Ureter (tissue), 1 donor: Measurements from ENCODE around the gene BNC2. TPM values are rescaled to one million over a fixed set of nuclear protein-coding genes. Genes with fewer than 3 reads are reported as not detected.
"Not testable (repeated sequence)": the region's sequence is repeated elsewhere in the genome, so short reads cannot be mapped to it uniquely, and the experiment has no call there.

Experiments used
- DNase-seq: peaks from one replicate; pipeline ENCODE4 v3.0.0-alpha.2; 2020; ENCODE audit warnings: low spot score
- total RNA-seq: library from RNA; stranded (reverse); gene quantifications from one replicate; pipeline ENCODE4 v1.2.4, GENCODE V29; 2023
- donor health status: DM: yes; HTN: yes; CAD: no.

BNC2 gene
- total RNA-seq, 1 donor from 2014 or later: 21.5 TPM

DNA sequence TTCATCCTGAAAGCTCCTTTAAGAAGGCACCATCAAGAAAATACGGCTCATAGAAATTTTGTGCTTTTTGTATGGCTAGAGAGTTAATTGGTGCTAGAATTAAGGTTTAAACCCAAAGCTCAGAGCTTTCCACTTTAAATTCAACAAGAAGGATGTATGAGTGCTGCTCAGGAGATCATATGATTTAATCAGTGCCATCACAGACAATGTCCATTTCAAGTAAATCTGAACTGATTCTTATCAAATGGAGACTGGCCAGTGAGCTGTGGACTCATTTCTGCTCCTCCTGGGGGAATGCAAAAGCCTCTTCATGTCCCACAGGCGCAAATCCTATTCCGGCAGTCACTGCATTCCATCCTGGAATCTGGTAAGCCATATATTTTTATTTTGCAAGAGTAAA lies 327.2 kb downstream of the BNC2 start:
- DNase-seq: no peak

DNA sequence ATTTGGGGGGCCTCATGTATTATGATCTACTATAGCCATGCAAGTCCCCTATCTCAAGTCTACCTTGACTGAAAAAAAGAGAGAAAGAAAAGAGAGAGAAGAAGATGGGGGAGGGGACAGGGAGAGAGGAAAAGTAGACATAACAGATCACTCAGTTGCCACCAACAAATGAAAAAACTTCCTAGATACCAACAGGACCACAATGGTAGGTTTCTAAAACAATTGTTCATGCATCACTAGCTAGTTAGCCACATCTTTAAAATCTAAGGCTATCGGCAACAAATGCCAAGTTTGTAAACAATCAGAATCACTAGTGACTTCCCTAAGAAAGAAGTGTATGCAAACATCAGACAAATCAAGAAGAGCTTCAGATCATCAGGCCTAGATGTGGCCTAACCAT lies 328.2 kb downstream of the BNC2 start:
- no peak for DNase-seq

DNA sequence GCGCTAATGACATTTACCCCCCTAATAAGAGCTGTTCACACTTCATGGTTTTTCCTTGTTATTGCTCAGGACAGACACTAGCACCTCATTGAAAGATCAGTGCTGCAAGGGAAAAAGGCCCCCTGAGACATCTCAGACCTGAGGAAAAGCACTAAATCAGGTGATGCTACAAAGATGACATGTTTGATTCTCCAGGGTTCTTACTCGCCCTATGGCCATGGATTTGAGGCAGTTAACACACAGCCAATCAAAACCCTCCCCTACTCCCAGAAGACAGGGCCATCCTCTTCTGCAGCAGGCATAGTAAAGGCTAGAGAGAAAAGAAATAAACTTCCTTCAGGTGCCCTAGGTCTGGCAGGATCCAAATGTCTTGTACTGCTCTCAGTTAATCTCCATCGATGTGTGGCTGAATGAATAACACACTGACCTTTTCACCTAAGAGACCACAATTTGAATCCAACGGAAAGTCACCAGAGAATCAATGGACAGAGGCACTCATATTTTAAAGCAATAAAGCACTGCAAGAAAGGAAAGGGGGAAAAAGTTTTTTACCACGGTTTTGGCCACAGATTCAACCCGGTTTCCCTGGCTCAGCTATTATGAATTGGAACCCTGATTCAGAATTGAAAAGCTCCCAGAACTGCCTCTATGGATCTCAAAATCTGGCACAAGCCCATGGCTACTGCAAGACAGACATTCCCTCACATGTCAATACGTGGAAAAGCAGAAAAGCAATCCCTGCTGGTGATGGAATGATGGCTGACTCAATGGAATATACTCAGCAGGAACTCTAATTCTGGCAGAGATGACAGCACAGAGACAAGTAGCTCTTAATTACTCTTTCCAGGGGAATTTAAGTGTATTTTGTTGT lies 329.5 kb downstream of the BNC2 start:
- DNase-seq: no peak

DNA sequence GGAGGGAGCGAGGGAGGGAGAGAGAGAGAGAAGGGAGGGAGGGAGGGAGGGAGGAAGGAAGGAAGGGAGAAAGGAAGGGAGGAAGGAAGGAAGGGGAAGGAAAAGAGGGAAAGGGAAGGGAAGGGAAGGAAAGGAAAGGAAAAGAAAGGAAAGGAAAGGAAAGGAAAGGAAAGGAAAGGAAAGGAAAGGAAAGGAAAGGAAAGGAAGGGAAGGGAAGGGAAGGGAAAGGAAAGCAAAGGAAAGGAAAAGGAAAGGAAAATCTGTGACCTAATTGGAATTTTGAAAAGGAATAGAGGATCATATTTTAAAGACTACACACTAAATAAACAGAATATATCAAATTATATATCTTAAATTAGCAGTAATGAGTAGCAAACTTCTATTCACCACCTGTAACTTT lies 330.8 kb downstream of the BNC2 start:
- DNase-seq: not testable (repeated sequence)

DNA sequence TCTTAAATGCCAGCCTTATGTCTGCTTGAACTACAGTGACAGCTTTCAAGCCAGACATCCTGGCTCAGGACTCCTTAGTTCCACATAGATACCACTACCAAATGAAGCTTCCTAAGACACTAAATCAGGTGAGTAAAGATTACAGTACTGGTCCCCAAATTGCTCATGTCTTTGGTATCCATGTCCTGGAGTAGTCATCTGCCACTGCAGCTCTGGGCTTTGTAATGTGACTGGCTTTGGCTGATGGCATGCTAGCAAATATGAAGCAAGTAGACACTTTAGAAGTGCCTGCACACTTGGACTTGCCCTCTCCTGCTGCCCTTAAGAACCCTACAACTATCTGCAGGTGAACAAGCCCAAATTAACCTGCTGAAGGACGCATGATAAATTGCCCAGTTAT lies 334.9 kb downstream of the BNC2 start:
- DNase-seq: no peak

DNA sequence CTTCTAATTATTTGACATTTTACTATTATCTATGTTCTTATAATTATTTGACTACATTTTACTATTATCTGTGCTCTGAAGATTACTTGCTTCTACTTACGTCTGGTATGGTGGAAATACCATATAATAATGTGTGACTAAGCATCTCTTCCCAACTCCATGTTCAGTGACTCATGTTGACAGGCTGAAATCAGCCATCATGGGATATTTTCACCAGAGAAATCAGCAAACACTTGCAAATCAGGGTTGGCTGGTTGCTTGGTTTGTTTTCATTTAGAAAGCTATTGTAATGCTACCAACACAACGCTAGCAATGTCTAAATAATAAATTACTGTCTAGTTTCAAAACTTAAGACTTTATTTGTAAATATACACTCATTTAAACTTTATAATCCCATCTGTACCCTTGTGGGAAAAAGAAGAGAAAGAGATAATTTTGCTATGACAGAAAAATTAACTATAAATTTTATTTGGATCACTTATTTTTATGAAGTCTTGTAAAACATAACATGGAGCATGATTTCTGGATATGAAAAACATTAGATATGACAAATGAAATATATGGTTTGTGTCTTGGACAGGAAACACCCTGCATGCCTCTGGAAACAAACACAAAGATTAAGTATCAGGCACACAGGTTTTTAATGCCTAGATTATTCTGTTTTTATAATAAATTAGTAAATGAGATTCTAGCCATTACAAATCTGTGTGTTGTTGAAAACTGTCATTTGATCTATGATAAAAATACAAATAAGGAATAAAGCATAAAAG lies 337.6 kb downstream of the BNC2 start:
- no peak for DNase-seq

DNA sequence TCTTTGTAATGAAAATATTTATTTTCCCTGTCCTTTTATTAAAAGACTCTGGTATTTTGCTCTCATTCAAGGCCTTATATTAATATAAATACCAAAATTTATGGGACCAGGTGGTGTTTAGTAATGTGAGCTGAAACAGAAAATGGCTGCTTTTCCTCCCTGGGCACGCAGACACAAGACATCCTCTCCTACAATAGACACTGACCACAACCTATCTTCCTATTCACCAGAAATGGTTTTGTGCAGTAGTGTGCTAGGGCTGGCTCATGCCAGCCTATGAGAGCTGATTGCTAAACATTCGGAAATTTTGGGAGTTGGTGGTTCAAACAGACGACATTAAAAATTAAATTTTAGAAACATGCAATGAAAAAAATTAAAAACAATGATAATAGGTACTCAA lies 338.2 kb downstream of the BNC2 start:
- no peak for DNase-seq

DNA sequence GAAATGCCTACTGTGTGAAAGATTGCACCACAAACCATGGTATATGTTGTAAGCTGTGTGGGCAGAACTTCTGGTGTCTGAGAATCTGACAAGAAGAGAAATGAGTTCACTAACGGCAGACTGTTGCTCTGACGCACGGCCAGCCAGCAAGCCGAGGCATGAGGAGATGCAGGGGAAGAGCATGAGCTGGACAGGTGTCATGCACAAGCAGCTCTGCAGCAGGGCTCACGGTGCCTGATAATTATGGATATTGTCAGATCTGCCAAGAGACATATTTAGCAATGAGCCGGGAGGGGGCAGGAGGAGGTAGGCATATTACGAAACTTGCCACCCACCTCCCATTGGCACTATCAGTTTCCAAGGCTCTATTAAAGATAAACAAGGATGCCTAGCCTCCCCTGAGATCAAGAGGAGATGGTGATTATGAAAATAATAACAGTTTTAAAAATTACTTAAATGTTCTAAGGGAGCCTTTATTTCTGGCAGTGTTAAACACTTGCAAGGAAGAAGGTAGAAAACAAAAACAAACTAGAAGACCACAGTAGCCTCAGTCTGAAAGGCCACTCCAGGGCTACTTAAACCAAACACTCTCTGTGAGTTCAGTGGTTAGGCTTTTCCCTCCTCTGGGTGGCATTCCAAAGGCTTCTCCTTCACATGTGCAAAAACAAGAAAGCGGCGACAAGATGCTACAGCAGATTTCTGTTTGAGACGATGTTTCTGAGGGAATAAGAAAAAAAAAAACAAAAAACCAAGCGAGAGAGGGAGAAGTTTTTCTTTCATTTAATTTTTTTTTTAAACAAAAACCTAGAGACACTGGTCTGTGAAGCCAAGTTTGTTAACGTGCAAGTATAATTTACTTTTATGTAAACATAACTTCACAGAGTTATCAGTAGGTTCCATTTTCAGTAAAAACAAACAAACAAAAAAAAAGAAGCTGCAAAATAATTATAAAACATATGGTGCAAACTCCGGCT lies 339.5 kb downstream of the BNC2 start:
- no peak for DNase-seq

DNA sequence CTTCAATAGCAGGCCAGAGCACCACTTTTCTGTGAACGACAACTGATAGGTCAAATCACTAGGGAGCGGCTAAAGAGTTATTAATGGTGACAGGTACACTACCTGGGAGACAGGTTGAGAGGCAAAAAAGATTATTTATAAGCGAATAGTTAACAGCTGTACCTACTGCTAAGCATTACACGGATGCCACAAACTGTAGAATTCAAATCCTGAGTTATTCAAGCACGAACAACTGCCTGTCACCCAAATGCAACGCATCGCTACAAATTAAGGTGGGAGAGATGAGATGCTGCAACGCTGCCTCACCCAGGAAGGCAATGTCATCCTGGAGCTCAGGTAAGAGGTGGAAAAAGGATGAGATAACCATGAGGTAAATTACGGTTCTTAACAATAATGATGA lies 342.9 kb downstream of the BNC2 start:
- DNase-seq: no peak

DNA sequence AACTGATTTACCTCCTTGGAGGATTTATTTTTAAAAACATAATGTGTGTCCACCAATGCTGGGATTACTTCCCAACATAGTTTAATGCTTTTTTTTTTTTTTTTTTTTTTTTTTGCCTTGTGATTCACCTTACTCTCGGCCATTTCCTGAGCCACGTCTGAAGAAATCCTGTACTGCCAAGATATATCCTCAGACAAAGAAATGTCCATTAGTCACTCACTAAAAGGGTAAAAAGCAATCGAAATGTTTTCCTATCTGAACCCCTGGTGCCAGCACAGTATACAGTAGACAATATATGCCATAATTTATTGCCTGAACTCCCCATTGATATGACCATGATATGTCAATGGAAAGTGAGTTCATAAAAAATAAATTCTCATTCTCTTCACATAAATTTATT lies 344.1 kb downstream of the BNC2 start:
- DNase-seq: no peak

DNA sequence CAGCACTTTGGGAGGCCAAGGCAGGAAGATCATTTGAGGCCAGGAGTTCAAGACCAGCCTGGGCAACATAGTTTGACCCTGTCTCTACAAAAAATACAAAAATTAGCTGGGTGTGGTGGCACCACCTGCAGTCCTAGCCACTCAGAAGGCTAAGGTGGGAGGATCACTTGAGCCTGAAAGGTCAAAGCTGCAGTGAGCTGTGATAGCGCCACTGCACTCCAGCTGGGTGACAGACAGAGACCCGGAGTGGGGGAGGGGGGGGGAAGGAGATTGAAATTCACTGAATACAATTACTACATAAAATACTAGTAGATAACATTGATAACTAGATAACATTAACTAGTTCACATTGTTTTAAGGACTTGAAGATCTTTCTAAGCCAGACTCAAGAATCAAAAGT lies 345.6 kb downstream of the BNC2 start:
- no peak for DNase-seq

DNA sequence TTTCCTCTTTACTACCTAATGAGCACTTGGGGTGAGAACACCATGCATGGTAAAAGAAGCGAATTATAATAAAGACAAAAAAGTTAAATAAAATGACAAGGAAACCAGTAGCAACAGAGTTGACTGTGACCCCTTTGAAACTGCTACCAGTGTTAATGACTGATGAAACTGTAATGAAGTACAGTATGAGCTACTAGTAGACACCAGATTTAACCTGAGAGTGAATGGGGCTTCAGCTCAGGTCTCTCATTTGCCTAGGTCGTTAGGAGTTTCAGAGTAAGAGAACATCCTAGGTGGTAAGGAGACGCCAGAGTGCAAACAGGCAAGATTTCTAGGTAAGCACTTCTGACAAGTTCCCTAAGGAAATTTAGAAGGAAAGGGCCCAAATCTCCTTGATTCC lies 346.4 kb downstream of the BNC2 start:
- no peak for DNase-seq

DNA sequence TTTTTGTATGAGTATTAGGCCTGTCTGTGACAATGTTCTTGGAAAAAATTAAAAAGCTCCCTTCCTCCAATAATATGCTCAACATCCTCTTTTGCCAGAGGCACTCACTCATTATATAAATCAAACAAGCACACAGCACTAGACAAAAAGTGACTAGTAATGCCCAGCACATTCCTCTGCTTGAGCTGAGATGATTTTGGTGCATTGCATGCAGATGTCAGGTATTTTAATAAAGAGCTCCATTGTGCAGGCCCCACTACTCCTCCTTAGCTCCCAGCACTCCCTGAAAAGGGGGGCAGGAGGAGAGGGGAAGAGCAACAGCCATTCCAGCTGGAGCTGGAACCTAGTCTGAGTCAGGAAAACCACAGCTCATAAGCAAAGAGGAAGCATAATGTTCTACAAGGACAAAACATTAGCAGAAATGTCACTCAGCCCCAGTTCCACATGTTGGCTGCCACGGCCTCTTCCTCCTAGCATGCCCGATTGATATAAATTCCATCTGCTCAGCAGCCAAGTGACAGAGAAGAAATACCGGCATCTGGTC lies 348.5 kb downstream of the BNC2 start:
- DNase-seq: no peak

DNA sequence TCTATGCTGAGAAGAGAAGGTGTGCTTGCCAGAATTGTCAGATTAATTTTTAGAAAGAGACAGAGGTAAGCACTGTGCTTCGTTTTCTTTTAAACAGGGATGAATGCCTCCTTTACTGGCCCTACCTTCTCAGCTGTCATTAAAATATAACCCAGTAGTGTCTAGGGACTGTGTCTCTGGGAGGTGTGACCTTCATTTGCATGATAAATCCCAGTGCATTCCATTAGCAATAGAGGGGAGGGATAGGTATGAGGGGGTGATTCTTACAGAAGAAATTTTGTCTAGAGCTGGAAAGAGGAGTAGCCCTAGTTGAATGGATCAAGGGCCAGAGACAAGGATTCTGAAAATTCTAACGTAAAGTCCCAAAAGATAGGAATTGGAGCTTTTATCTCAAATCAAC lies 351.5 kb downstream of the BNC2 start:
- no peak for DNase-seq

DNA sequence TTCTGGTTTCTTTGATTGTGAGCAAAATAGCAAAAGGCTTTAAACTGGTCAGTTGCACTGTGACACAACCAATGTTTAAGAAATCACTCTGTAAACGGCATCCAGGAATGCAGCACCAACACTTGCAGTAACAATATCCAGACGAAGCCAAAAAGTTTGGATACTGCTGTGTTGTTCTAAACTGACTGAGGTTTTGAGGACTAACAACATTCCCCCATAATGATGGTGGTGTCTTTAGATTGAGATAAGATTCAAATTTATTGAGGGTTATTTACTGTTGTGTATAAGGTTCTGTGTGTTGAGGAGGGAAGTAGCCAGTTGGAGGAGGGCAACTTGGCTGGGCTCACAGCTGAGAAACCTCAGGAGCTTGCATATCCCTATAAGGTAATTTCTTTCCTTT lies 353.6 kb downstream of the BNC2 start:
- DNase-seq: no peak

DNA sequence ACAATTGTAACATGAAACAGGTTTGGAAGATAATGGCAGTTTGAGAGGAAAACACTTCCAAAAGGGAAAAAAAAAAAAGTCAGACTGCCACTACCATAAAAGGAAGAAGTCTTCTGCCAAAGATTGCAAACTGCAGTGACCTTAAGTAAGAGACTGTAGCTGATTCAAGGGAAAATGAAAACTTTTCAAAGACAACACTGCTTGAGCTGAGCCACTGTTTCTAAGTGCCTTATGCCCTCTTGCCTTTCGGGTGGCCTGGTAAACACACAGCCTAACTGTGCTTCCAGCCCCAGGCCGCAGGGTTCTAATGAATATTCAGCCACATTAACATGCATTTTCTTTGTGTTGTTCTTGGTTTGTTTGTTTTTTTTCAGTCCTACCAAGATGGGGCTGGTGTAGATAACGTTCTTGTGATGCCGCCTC lies 354.6 kb downstream of the BNC2 start:
- DNase-seq: no peak

DNA sequence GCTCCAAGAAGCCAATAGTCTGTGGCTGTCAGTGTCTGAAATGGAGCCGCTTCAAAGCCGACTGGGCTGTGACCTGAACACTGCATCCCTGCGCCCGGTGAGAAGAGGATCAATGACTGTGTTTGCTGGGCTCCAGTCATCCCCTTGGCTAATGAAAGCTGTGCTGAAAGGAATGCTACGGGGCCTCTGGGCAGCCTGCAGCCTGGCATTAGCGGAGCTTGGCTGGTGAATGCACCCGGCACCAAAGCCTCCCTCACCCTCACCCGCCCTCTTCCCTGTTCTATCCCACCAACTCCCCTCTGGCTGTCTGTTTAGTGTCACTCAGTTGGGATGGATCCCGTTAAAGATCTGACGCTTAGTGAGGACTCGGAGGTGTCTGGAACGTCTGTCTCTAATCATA lies 355.3 kb downstream of the BNC2 start:
- DNase-seq: no peak

DNA sequence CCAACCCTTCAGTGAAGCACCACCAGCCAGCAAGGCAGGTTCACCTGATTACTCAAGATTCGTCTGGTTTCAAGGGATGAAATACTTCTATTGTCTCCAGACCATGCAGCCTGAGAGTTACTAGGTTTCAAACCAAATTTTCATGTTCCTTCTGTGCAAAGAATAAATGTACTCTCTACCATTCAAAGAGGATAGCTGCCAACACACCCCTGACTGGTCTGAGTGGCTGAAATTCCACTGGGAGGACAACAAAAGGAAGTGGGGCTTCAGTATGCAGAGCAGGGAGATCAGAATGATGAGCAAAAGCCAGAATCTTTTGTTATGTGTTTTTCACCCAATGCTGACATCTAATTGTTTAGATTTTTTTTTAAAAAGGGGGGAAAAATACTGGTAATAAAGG lies 356.3 kb downstream of the BNC2 start:
- no peak for DNase-seq

DNA sequence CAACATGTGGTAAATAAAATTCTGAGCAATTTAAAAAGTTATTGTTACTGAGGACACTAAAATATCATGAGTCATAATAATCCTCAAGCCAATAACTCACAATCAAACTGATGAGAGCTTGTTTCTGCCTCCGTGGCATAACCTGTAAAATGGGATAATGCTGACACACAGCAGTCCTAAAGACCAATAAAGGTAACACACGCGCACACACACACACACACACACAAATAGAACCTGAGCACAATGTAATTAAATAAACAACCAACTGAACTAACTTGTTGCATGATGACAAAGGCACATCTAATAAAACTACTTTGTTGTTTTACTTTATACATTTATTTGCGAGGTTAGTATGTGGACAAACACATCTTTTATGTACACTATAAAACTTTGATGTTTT lies 358.2 kb downstream of the BNC2 start:
- no peak for DNase-seq

DNA sequence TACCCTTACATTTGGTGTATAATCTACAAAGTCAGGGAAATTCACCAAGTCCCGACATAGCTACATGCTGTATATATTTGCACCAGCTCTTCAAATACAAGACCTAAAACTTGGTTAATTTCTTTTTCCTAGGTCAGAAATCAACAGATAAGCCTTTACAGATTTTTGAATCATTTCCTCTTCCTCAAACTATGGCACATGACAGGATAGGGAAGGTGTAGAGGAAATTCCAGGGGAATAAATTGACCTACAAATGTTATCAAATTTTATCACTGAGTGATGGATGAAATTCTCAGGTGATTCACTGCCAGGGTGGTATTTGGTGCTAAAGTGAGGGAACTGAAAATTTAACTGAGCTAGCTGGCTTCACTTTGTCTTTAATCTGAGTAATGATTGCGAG lies 360.0 kb downstream of the BNC2 start:
- no peak for DNase-seq

DNA sequence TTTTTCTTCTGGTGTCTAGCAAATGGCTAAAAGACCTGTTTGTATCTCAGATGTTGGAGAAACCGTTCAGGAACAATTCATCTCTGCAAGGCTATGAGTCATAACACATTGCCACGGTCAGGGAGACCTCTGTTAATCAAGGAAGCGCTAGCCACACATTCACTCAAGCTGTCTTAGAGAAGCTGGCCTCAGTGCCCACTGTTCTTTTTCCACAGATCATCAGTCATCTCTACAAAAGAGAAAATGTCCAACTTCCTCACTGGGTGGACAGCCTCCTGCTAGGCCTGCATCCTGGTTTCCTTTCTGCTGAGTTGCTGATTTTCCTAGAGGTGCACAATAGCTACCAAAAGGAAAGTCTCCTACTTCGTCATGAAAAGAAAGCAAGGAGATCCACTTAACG lies 360.5 kb downstream of the BNC2 start:
- DNase-seq: no peak

DNA sequence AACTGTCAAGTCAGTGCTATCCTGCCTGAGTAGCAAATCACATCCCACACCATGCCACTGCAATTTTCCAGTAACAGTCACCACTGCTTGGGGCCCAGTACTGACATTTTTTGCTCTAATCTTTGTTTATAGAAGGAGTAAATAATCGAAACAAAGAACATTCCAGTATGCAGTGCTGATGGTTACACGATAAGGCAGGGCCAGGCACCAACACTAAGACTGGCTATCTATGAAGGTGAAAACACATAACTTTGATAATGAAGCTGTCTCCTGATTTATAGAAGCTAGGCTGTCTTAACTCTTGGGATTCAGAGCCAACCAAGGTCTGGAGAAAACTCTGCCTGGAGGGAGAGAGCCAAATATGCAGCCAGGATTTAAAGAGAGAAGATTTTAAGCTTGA lies 365.3 kb downstream of the BNC2 start:
- DNase-seq: no peak
